ENCODE results near the gene CTSZ.

DNA sequence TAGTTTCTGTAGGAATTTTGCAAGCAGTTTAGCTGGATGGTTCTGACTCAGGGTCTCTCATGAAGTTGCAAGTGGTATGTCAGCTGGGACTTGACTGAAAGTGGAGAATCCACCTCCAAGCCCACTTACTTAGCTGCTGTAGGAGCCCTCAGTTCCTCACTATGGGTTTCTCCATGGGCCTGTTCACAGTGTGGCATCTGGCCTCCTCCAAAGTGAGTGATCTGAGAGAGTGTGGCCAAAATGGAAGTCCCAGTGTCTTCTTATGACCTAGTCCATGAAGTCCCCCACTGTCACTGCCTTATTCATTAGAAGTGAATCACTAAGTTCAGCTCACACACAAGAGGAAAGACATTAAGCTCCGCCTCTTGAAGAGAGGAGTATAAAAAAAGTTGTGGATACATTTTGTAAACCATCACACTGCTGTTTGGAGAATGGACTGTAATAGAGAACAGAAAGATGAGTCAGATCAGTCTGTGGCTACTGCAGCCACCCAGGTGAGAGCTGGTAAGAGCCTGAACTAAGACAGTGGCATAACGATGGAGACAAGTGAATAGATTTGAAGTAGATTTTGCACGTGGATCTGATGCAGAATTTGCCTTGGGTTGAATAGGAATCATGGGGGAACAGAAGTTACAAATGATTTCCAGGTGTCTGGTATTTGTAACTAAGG lies 30.9 kb downstream of the CTSZ start:
- TF ChIP-seq, protein P1, sequence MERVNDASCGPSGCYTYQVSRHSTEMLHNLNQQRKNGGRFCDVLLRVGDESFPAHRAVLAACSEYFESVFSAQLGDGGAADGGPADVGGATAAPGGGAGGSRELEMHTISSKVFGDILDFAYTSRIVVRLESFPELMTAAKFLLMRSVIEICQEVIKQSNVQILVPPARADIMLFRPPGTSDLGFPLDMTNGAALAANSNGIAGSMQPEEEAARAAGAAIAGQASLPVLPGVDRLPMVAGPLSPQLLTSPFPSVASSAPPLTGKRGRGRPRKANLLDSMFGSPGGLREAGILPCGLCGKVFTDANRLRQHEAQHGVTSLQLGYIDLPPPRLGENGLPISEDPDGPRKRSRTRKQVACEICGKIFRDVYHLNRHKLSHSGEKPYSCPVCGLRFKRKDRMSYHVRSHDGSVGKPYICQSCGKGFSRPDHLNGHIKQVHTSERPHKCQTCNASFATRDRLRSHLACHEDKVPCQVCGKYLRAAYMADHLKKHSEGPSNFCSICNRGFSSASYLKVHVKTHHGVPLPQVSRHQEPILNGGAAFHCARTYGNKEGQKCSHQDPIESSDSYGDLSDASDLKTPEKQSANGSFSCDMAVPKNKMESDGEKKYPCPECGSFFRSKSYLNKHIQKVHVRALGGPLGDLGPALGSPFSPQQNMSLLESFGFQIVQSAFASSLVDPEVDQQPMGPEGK (CRISPR knock-in tag; IDR thresholded peaks at IDR 0.05; ENCODE audit: borderline replicate concordance) = no peak
- TF ChIP-seq ZFP3 (CRISPR knock-in tag; IDR thresholded peaks at IDR 0.05) (no peak), ZNF565 (CRISPR knock-in tag; conservative IDR thresholded peaks at IDR 0.05; ENCODE audit: low read depth) (no peak), CSDC2 (CRISPR knock-in tag; IDR thresholded peaks at IDR 0.05) (no peak), BACH2 (CRISPR knock-in tag; IDR thresholded peaks at IDR 0.05; ENCODE audit: borderline replicate concordance) (no peak)
- TF ChIP-seq, protein P2, sequence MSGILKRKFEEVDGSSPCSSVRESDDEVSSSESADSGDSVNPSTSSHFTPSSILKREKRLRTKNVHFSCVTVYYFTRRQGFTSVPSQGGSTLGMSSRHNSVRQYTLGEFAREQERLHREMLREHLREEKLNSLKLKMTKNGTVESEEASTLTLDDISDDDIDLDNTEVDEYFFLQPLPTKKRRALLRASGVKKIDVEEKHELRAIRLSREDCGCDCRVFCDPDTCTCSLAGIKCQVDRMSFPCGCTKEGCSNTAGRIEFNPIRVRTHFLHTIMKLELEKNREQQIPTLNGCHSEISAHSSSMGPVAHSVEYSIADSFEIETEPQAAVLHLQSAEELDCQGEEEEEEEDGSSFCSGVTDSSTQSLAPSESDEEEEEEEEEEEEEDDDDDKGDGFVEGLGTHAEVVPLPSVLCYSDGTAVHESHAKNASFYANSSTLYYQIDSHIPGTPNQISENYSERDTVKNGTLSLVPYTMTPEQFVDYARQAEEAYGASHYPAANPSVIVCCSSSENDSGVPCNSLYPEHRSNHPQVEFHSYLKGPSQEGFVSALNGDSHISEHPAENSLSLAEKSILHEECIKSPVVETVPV (CRISPR knock-in tag; IDR thresholded peaks at IDR 0.05) = no peak

Measured in SK-N-SH treated with all-trans-retinoic acid at 6 μM for 48 hours (cell line).